Activated naive CD4-positive, alpha-beta T cell treated with anti-CD3 and anti-CD28 coated beads for 36 hours (primary cell): Measurements from ENCODE around the gene KCTD1. TPM values are rescaled to one million over a fixed set of nuclear protein-coding genes. Genes with fewer than 3 reads are reported as not detected.

Experiments
- CTCF ChIA-PET: fragments of 350-600 bp; sonication (Branson Sonifier 250); formaldehyde crosslinking; loops from one replicate; lab custom pipeline; 2021; ENCODE audit warnings: antibody characterized with exemption; lab: Charles Lee
- DNase-seq: peaks from one replicate; pipeline ENCODE4 v3.0.0-alpha.2; 2020
- H3K27ac Mint-ChIP-seq: one replicate; pipeline ENCODE4 v1.8.0; 2021; ENCODE audit warnings: mild to moderate bottlenecking, mixed read lengths
- H3K27me3 Mint-ChIP-seq: one replicate; pipeline ENCODE4 v1.8.0; 2021; ENCODE audit warnings: low read depth, mixed read lengths
- H3K36me3 Mint-ChIP-seq: one replicate; pipeline ENCODE4 v1.8.0; 2021; ENCODE audit warnings: low read depth, mixed read lengths
- H3K4me1 Mint-ChIP-seq: one replicate; pipeline ENCODE4 v1.8.0; 2021; ENCODE audit warnings: low read depth, mixed read lengths
- H3K4me3 Mint-ChIP-seq: one replicate; pipeline ENCODE4 v1.8.0; 2021; ENCODE audit warnings: mild to moderate bottlenecking, moderate library complexity, mixed read lengths
- H3K9me3 Mint-ChIP-seq: one replicate; pipeline ENCODE4 v1.8.0; 2021; ENCODE audit warnings: mixed read lengths
- intact Hi-C: fragments of 100-400 bp; cut with micrococcal nuclease; formaldehyde crosslinking; loops from one replicate; pipeline ENCODE4 v1.15.1; 2023
- total RNA-seq, 2 experiments: library from RNA; stranded (reverse); gene quantifications; one replicate each; pipeline ENCODE4 v1.2.3, GENCODE V29; 2021

The KCTD1 gene
- total RNA-seq, 2 experiments from 2014 or later = 1.7 to 1.9 TPM

GRCh38 chr18:26563024-26563423, 14.7 kb upstream of the KCTD1 start:
- H3K4me3 Mint-ChIP-seq = no peak overlapping the region
- no peaks in the 10 kb centered on the region for H3K4me1 Mint-ChIP-seq
- H3K9me3 Mint-ChIP-seq = no peaks in the 10 kb centered on the region
- H3K27ac Mint-ChIP-seq = no peak overlapping the region
- CTCF ChIA-PET = no interaction called here
- DNase-seq = no peak
- H3K36me3 Mint-ChIP-seq = no peaks in the 10 kb centered on the region
- peaks cover 23% of the 10 kb centered on the region for H3K27me3 Mint-ChIP-seq
- intact Hi-C loops = no loop called here

GRCh38 chr18:26562568-26562967, 14.2 kb upstream of the KCTD1 start:
- H3K4me1 Mint-ChIP-seq = no peaks in the 10 kb centered on the region
- CTCF ChIA-PET = no interaction called here
- H3K27ac Mint-ChIP-seq = no peak overlapping the region
- no peaks in the 10 kb centered on the region for H3K36me3 Mint-ChIP-seq
- H3K27me3 Mint-ChIP-seq = peaks cover 28% of the 10 kb centered on the region
- no peak overlapping the region for H3K4me3 Mint-ChIP-seq
- H3K9me3 Mint-ChIP-seq = no peaks in the 10 kb centered on the region
- DNase-seq = no peak
- intact Hi-C loops = no loop called here

GRCh38 chr18:26561769-26562168, 13.4 kb upstream of the KCTD1 start:
- no peaks in the 10 kb centered on the region for H3K36me3 Mint-ChIP-seq
- no peak overlapping the region for H3K27ac Mint-ChIP-seq
- no peaks in the 10 kb centered on the region for H3K4me1 Mint-ChIP-seq
- H3K27me3 Mint-ChIP-seq = peaks cover 26% of the 10 kb centered on the region
- intact Hi-C loops = no loop called here
- no peak overlapping the region for H3K4me3 Mint-ChIP-seq
- CTCF ChIA-PET = no interaction called here
- DNase-seq = no peak
- H3K9me3 Mint-ChIP-seq = no peaks in the 10 kb centered on the region

GRCh38 chr18:26556573-26556972, 8.2 kb upstream of the KCTD1 start:
- H3K27me3 Mint-ChIP-seq = peaks cover 35% of the 10 kb centered on the region
- H3K36me3 Mint-ChIP-seq = no peaks in the 10 kb centered on the region
- DNase-seq = no peak
- H3K9me3 Mint-ChIP-seq = no peaks in the 10 kb centered on the region
- no peak overlapping the region for H3K4me3 Mint-ChIP-seq
- CTCF ChIA-PET = no interaction called here
- intact Hi-C loops = no loop called here
- H3K27ac Mint-ChIP-seq = no peak overlapping the region
- peaks cover under 1% of the 10 kb centered on the region for H3K4me1 Mint-ChIP-seq

GRCh38 chr18:26555804-26556553, 7.6 kb upstream of the KCTD1 start:
- H3K4me1 Mint-ChIP-seq = peaks cover 4% of the 10 kb centered on the region
- H3K27me3 Mint-ChIP-seq = peaks cover 38% of the 10 kb centered on the region
- DNase-seq = no peak
- H3K9me3 Mint-ChIP-seq = no peaks in the 10 kb centered on the region
- no peak overlapping the region for H3K4me3 Mint-ChIP-seq
- no peak overlapping the region for H3K27ac Mint-ChIP-seq
- CTCF ChIA-PET = no interaction called here
- intact Hi-C loops = no loop called here
- H3K36me3 Mint-ChIP-seq = no peaks in the 10 kb centered on the region

GRCh38 chr18:26553943-26554342, 5.6 kb upstream of the KCTD1 start:
- peaks cover 49% of the 10 kb centered on the region for H3K27me3 Mint-ChIP-seq
- no peak overlapping the region for H3K4me3 Mint-ChIP-seq
- no peak for DNase-seq
- intact Hi-C loops = no loop called here
- H3K27ac Mint-ChIP-seq = no peak overlapping the region
- H3K9me3 Mint-ChIP-seq = no peaks in the 10 kb centered on the region
- CTCF ChIA-PET = no interaction called here
- H3K36me3 Mint-ChIP-seq = no peaks in the 10 kb centered on the region
- peaks cover 7% of the 10 kb centered on the region for H3K4me1 Mint-ChIP-seq

GRCh38 chr18:26551695-26552081, 3.3 kb upstream of the KCTD1 start:
- intact Hi-C loops = no loop called here
- H3K27me3 Mint-ChIP-seq = peaks cover 44% of the 10 kb centered on the region

GRCh38 chr18:26550998-26551694, 2.8 kb upstream of the KCTD1 start:
- Mint-ChIP-seq H3K4me3 (no peak overlapping the region), H3K36me3 (peaks cover 3% of the 10 kb centered on the region), H3K27me3 (peaks cover 42% of the 10 kb centered on the region), H3K27ac (no peak overlapping the region), H3K4me1 (peaks cover 17% of the 10 kb centered on the region), H3K9me3 (no peaks in the 10 kb centered on the region)
- CTCF ChIA-PET = no interaction called here
- intact Hi-C loops = no loop called here
- DNase-seq = no peak

More at GRCh38 chr18:26551695-26552081, 3.3 kb upstream of the KCTD1 start:
- no peaks in the 10 kb centered on the region for H3K9me3 Mint-ChIP-seq
- no peak for DNase-seq
- H3K27ac Mint-ChIP-seq = no peak overlapping the region
- CTCF ChIA-PET = no interaction called here
- H3K4me3 Mint-ChIP-seq = no peak overlapping the region
- no peaks in the 10 kb centered on the region for H3K36me3 Mint-ChIP-seq
- H3K4me1 Mint-ChIP-seq = peaks cover 12% of the 10 kb centered on the region

GRCh38 chr18:26549263-26550094, 1.1 kb upstream of the KCTD1 start:
- peaks cover 26% of the 10 kb centered on the region for H3K4me1 Mint-ChIP-seq
- H3K27ac Mint-ChIP-seq = no peak overlapping the region
- intact Hi-C loops = loop anchor here (2.0 kb wide), 3 partner anchors 99 to 323 kb away; partner anchors contain the start of gene TAF4B
- CTCF ChIA-PET = interaction anchor here (0.5 to 0.6 kb wide), 2 partner anchors 343 to 475 kb away, joined by 3 to 4 read pairs; no protein-coding TSS in a partner anchor
- peak overlapping the region; percentile 64 for H3K4me3 Mint-ChIP-seq
- H3K36me3 Mint-ChIP-seq = peaks cover 3% of the 10 kb centered on the region
- H3K9me3 Mint-ChIP-seq = no peaks in the 10 kb centered on the region
- peak; percentile 38 for DNase-seq
- peaks cover 42% of the 10 kb centered on the region for H3K27me3 Mint-ChIP-seq

GRCh38 chr18:26547646-26548414, 523 bp downstream of the KCTD1 start:
- Mint-ChIP-seq H3K4me1 (peaks cover 30% of the 10 kb centered on the region), H3K27me3 (peaks cover 32% of the 10 kb centered on the region), H3K9me3 (no peaks in the 10 kb centered on the region), H3K36me3 (peaks cover 3% of the 10 kb centered on the region), H3K27ac (no peak overlapping the region), H3K4me3 (peak overlapping the region; percentile 79)
- DNase-seq = peak; percentile 55
- intact Hi-C loops = loop anchor here (1.0 to 2.0 kb wide), 4 partner anchors 101 to 458 kb away; partner anchors contain the start of genes SS18 and TAF4B
- CTCF ChIA-PET = interaction anchor here (1.2 to 1.7 kb wide), 4 partner anchors 10 to 165 kb away, joined by 3 to 4 read pairs (median 4); no protein-coding TSS in a partner anchor

- H3K4me1 Mint-ChIP-seq = peaks cover 30% of the 10 kb centered on the region
- CTCF ChIA-PET = interaction anchor here (0.6 to 1.7 kb wide), 4 partner anchors 11 to 1838 kb away, joined by 3 to 4 read pairs (median 4); no protein-coding TSS in a partner anchor
- H3K27me3 Mint-ChIP-seq = peaks cover 26% of the 10 kb centered on the region
- H3K4me3 Mint-ChIP-seq = peak overlapping the region; percentile 65
- no peak for DNase-seq
- H3K9me3 Mint-ChIP-seq = no peaks in the 10 kb centered on the region
- peaks cover 3% of the 10 kb centered on the region for H3K36me3 Mint-ChIP-seq
- intact Hi-C loops = no loop called here
- H3K27ac Mint-ChIP-seq = no peak overlapping the region
Observed at GRCh38 chr18:26546875-26547645, 1.3 kb downstream of the KCTD1 start.
